GM12874 (cell line): ENCODE measurements around the gene GPC5.

Source experiments
- TF ChIP-seq, protein P1 (sequence below): IDR thresholded peaks from 2 replicates; pipeline ENCODE4 v1.5.1; 2011; ENCODE audit warnings: low read depth, mild to moderate bottlenecking, control low read depth, low read length, moderate library complexity; ENCODE audit not compliant: insufficient read depth

GPC5 gene

DNA sequence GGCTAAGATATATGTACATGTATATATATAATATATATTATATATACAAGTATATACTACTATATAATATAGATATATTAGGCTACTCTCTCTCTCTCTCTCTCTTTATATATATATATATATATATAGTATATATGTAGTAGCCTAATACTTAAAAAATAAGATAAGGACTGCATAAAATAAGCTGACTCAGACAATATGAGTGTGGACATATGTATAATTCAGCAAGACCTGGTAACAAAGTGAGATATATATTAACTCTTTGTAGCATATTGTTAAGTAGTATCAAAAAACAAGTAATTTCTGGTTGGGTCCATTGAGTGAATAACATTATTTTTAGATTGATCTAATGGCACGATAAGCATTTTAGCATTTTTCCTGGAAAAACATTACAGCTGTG is 509.0 kb downstream of the GPC5 start:
- TF ChIP-seq, protein P1, sequence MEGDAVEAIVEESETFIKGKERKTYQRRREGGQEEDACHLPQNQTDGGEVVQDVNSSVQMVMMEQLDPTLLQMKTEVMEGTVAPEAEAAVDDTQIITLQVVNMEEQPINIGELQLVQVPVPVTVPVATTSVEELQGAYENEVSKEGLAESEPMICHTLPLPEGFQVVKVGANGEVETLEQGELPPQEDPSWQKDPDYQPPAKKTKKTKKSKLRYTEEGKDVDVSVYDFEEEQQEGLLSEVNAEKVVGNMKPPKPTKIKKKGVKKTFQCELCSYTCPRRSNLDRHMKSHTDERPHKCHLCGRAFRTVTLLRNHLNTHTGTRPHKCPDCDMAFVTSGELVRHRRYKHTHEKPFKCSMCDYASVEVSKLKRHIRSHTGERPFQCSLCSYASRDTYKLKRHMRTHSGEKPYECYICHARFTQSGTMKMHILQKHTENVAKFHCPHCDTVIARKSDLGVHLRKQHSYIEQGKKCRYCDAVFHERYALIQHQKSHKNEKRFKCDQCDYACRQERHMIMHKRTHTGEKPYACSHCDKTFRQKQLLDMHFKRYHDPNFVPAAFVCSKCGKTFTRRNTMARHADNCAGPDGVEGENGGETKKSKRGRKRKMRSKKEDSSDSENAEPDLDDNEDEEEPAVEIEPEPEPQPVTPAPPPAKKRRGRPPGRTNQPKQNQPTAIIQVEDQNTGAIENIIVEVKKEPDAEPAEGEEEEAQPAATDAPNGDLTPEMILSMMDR = no peak

DNA sequence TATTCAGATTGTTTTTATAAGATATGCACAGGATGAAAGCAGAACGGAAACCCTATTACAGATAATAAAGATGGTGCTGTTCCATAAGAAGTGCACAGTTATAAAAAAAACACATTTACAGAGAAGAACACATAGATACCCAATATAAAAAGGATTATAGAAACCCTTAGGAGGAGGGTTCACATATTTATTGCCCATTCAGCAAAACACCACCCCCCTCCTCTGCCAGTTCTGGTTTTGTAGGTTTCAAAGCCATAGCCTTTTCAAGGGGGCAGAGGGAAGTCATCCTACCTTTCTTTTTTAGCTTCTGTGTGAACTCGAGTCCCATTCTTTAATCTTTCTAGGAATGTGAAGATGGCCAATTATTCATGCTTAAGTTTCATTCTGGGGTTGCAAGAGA is 511.2 kb downstream of the GPC5 start:
- TF ChIP-seq, protein P1 = no peak

DNA sequence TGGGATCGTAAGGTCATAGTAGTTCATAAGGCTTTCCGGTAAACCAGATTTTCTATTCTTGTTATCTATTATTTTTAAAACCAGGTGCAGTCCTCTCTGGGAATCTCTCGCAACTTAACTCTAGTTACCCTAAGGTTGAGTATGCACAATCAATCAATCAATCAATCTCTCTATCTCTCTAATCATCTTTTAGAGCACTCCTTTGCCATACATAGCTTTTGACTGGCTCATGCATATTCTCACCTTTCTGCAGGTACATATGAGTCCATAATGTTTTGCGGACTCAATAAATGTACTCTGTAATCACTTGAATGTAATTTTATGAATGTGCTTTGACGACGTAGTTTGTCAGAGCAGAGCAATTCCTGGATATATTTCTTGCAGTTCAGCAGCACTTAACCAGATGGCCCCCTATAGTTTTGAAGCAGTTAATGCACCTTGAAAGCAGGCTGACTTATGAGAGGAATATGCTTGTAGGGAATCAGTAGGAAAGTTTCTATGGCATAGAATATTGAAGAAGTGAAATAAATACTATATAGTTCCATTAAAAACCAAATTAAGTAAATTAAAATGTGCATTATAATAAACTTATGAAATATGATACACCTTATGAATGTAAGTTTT is 524.7 kb downstream of the GPC5 start:
- TF ChIP-seq, protein P1 = peak; percentile 25; the same call in 1 of the 2 replicates

DNA sequence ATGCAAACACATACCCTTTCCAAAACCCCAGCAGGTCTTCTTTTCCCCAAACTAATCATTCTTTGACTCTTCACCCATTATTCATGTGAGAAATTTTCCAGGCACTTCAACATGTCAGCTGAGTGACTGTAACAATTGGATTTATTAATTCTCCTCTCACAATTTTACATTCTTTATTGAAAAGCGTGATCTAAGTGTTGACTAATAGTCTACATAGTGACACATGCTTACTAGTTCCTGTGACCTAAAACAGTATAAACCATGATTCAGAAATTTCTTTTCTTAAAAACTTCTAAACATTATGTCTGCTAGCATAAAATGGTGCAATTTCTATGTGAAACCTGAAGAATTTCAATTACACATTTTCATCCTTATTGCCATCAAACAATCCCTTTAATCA is 532.3 kb downstream of the GPC5 start:
- TF ChIP-seq, protein P1 = no peak

DNA sequence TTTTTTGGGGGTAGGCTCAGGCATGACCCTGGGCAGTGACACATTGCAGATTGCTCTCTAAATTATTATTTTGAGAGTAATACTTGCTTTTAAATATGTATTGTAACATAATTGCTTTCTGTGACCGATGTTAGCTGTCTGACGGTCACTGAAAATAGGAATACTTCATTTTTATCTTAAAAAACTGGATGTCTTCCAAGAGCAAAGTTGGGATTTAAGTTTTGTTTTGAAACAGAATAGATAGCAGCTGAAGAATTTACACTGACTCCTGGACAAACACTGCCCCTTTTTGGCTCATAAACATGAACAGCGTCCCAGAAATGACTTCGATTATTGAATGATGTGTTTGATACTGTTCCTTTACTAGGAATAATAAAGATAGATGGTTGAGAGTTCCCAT is 535.9 kb downstream of the GPC5 start:
- TF ChIP-seq, protein P1 = no peak

DNA sequence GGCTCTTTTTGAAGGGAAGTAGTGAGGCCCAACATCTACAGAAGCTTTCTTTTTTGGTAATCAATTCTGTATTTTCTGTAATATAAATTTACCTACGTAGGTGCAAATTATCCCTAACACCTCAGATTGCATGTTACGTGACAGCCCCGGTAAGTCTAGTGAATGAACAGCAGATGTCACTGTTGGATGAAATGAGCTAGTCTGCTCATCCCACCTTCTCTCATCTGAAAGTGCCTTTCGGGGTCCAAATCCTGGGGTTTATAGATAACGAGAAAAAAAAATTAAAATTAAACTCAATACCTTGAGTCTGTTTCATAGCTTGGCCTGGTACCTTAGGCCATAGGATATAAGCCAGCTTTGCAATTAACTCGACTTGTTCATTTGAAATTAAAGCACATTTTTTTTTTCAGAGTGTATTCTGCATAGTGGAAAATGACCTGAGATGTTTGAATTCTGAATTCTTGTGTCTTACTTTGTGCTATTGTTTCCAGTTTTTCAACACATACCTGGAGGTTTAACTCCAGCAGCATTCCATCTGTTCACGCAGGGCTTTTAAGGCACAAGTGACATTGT is 548.2 kb downstream of the GPC5 start:
- TF ChIP-seq, protein P1 = peak; percentile 33; the same call in 1 of the 2 replicates

DNA sequence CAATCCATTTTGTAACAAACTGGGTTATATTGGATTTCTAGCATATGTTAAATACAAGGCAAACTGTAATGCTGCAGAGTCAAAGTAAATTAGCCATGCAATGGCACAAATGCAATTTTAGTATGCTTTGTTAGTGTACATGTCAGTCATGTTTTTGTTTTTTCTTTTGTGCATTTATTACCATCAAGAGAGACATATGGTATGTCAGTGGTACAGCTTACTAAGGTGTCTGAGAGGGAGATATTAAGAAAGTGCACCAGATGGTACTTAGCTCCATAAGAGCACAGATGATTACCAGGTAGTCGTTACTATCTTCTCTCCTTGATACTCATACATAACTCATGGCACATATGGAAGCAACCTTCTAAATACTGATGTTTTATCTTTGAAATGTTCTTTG is 550.3 kb downstream of the GPC5 start:
- TF ChIP-seq, protein P1 = no peak
